HEK293T (cell line): ENCODE results near the gene METAP1D.

Experiments used
- ARNT ChIP-seq: fragments of 450-650 bp; IDR thresholded peaks from 2 replicates; pipeline ENCODE4 v1.6.1; 2017; ENCODE audit warnings: mild to moderate bottlenecking
- BHLHE40 ChIP-seq: fragments of 450-650 bp; IDR thresholded peaks from 2 replicates; pipeline ENCODE4 v1.6.1; 2016; ENCODE audit warnings: mild to moderate bottlenecking, moderate library complexity, borderline replicate concordance
- CTBP1 ChIP-seq: fragments of 450-650 bp; IDR thresholded peaks from 2 replicates; pipeline ENCODE4 v1.6.1; 2016; ENCODE audit warnings: borderline replicate concordance
- ELF4 ChIP-seq: fragments of 450-650 bp; IDR thresholded peaks from 2 replicates; pipeline ENCODE4 v1.6.1; 2017; ENCODE audit warnings: antibody characterized with exemption
- FOXA1 ChIP-seq: fragments of 450-650 bp; IDR thresholded peaks from 2 replicates; pipeline ENCODE4 v1.6.1; 2016; ENCODE audit warnings: mild to moderate bottlenecking
- FOXM1 ChIP-seq: fragments of 450-650 bp; IDR thresholded peaks from 2 replicates; pipeline ENCODE4 v1.6.1; 2017; ENCODE audit warnings: mild to moderate bottlenecking, borderline replicate concordance
- HDGF ChIP-seq: fragments of 450-650 bp; IDR thresholded peaks from 2 replicates; pipeline ENCODE4 v1.6.1; 2017; ENCODE audit warnings: antibody characterized with exemption, borderline replicate concordance
- L3MBTL2 ChIP-seq: fragments of 450-650 bp; conservative IDR thresholded peaks from 2 replicates; pipeline ENCODE4 v1.6.1; 2016; ENCODE audit warnings: mild to moderate bottlenecking
- NFRKB ChIP-seq: fragments of 450-650 bp; IDR thresholded peaks from 2 replicates; pipeline ENCODE4 v1.6.1; 2016; ENCODE audit warnings: mild to moderate bottlenecking, moderate library complexity
- SP1 ChIP-seq: fragments of 450-650 bp; IDR thresholded peaks from 2 replicates; pipeline ENCODE4 v1.6.1; 2017
- TARDBP ChIP-seq: fragments of 450-650 bp; IDR thresholded peaks from 2 replicates; pipeline ENCODE4 v1.6.1; 2016
- ZNF384 ChIP-seq: fragments of 450-650 bp; IDR thresholded peaks from 2 replicates; pipeline ENCODE4 v1.6.1; 2016

DNA sequence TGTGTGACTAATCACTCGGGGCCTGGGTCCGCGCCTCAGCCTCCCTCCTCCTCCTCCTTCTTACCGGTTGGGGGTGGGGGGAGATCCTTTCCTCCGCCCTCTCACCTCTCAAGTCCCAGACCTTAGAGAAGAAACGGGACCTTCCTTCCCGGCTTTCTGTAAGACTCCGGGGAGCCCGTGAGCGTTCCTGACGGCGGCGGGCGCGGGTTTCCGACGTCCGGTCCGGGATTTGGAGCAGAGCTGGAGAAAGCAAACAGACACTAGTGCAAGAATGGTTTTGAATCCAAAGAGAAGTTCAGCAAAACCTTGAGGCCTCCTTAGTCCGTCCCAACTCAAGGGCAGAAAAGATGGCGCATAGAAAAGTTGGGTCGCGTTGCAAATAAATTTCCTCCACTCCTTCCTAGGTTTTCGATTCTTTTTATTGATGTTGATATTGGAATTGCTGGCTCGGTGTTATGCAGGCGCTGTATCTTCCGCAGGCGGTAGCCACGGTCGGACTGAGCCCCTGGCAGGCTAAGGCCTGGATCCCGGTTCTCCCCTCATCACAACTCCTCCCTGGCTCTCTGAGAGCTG, 87.5 kb downstream of the METAP1D start:
- TF ChIP-seq L3MBTL2 (no peak), NFRKB (no peak), TARDBP (no peak), CTBP1 (no peak), SP1 (no peak), ELF4 (no peak), ZNF384 (no peak), FOXA1 (no peak), HDGF (no peak), FOXM1 (no peak), BHLHE40 (no peak), ARNT (no peak)
